H1 (cell line): Measurements from ENCODE around the gene INHBA. TPM values are rescaled to one million over a fixed set of nuclear protein-coding genes. Genes with fewer than 3 reads are reported as not detected.

Experiments
- RAD21 ChIP-seq, 2 experiments: IDR thresholded peaks in 1 of 2; conservative IDR thresholded peaks in 1 of 2; 2 replicates each; pipeline ENCODE4 v1.6.1; 2011; ENCODE audit warnings: low read depth in 2 of 2, low read length in 2 of 2, improper control_type of control experiment in 1 of 2, inconsistent platforms in 1 of 2, mild to moderate bottlenecking in 1 of 2, moderate library complexity in 1 of 2
- RXRA ChIP-seq: IDR thresholded peaks from 2 replicates; pipeline ENCODE4 v1.6.1; 2011; ENCODE audit warnings: low read depth, mild to moderate bottlenecking, low read length, moderate library complexity; ENCODE audit not compliant: insufficient read depth
- SIN3A ChIP-seq, 2 experiments: IDR thresholded peaks in 1 of 2; conservative IDR thresholded peaks in 1 of 2; 2 replicates each; pipeline ENCODE4 v1.6.1; 2011 to 2012; ENCODE audit warnings: low read length in 2 of 2, improper control_type of control experiment in 1 of 2, low read depth in 1 of 2, mild to moderate bottlenecking in 1 of 2
- SIRT6 ChIP-seq: IDR thresholded peaks from one replicate; pipeline ENCODE4 v1.7.1; 2012; ENCODE audit warnings: low read length, inconsistent platforms
- SP1 ChIP-seq: IDR thresholded peaks from 2 replicates; pipeline ENCODE4 v1.6.1; 2011; ENCODE audit warnings: low read depth, low read length
- polyA plus RNA-seq, 7 experiments: library from polyadenylated mRNA; depleted of rRNA in 3 of 7; stranded (reverse) in 5 of 7; unstranded in 2 of 7; fragments of >200 nt in 5 of 7; fragments of 200-250 nt in 2 of 7; gene quantifications; 1 replicate in 5 of 7; 2 replicates in 1 of 7; 4 replicates in 1 of 7; pipeline versions ENCODE4 v1.2.1 to v1.2.3, GENCODE V29; 2011 to 2013; ENCODE audit warnings: missing spikeins in 2 of 7, mixed read lengths in 2 of 7
- total RNA-seq: library from RNA; stranded (reverse); fragmentation: NEBNext Ultra II Directional; extraction: Animal tissue kit (Norgen Biotek cat#: 25700); gene quantifications from 2 replicates; pipeline ENCODE4 v1.2.1, GENCODE V29; 2021

Gene INHBA
- total and polyA plus RNA-seq, 2 of the 8 experiments (the other 6 are each of a cell fraction or from before 2014, with no cell fraction given), result 1.1 to 2.7 TPM

DNA sequence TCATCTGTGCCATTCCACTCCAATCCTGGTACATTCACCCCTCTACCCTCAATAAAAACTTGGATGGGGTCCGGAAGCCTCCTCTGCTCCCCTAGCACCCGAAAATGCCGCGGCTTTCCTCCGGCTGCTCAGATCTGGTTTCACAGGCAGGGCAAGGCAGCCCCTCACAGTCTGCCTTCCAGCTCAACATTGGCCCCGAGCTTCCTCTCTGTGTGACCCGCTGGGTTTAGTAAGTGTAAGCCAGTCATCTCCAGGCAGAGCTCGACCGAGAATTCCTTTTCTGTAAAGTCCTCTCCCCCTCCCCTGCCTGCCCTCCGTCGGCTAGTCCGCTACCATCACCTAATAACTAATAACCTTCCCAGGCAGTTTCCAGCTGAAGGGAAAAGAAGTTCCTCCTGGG lies 3.4 kb downstream of the INHBA start (continued):
- TF ChIP-seq RAD21 (IDR thresholded peaks at IDR 0.05 in 1 of 2, conservative IDR thresholded peaks at IDR 0.05 in 1 of 2; ENCODE audit: low read depth in 2 of 2, low read length in 2 of 2) (no peak), SIRT6 (no peak), SP1 (no peak), RXRA (no peak), SIN3A (conservative IDR thresholded peaks at IDR 0.05 in 1 of 2, IDR thresholded peaks at IDR 0.05 in 1 of 2; ENCODE audit: low read depth in 1 of 2, low read length in 2 of 2) (no peak)
